ENCODE measurements around the gene IKBKE. TPM values are rescaled to one million over a fixed set of nuclear protein-coding genes. Genes with fewer than 3 reads are reported as not detected.

Gene IKBKE
- 3.3 to 8.4 TPM (median 6.6 TPM) in 5 replicates for total RNA-seq (2022; extraction: Qiagen RNA extraction; ENCODE audit: low read depth)

DNA sequence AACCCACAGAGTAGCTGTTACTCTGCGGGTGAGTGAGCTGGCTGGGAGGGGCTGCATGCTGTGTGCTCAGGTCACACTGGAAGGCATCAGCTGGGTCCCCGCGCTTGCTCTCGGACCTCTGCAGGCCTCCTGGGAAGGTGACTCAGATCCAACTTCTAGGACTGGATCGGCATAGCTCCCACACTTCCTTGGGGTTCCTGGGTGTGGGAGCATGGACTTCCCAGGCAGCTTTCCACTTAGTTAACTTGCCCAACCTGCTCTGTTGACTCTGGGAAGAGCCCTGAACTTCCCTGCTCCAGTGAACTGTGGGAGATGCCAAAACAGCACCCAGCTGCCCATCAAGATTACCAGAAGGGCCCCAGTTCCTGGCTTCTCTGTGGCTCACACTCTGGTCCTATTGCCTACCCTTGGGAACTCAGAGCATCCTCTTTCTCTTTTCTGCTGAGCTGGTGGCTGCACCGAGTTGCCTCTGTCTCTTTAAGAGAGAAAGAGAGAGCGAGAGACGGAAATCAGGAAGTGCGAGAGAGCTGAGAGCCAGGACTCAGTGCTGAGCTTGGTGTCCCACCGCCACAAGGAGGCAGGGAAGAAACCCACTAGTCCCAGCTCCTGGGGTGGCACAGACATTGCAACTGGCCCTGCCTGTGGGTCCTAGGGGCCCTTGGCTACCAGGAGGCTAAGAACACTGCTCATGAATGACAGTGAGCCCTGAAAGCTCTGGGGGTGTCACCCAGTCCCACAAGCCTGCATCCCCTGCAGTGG lies at the start of gene IKBKE:
Gene IKBKE (plus strand): TSS at position 544 of the 759 bp plus-strand sequence. CDS start 2,752 bp downstream, outside the sequence.

DNA sequence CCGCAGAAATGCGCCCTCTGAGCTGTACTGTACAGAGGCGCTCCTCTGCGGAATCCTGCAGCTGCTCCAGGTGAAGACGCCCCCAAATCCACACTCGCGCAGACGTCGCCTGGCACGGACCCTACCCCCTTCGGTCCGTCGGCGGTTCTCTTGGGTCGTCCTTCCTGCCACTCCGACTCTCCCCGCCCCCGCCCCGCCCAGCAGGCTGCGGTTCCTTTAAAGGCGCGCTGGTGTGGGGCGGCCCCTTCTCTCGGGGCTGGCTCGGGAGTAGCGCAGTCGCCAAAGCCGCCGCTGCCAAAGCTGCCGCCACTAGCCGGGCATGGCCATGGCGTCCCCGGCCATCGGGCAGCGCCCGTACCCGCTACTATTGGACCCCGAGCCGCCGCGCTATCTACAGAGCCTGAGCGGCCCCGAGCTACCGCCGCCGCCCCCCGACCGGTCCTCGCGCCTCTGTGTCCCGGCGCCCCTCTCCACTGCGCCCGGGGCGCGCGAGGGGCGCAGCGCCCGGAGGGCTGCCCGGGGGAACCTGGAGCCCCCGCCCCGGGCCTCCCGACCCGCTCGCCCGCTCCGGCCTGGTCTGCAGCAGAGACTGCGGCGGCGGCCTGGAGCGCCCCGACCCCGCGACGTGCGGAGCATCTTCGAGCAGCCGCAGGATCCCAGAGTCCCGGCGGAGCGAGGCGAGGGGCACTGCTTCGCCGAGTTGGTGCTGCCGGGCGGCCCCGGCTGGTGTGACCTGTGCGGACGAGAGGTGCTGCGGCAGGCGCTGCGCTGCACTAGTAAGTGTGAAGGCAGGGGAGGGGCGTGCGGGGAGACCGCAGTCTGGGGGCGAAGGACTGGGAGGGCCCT lies 37.2 kb downstream of the IKBKE start, which contains the start of gene RASSF5:
Gene RASSF5 (plus strand): TSS at position 248 of the 846 bp plus-strand sequence. CDS start 72 bp downstream, at position 320.

Other genes with a start within 250 kb of the IKBKE start
- gene RASSF5, start 37.1 kb downstream of the IKBKE start, total RNA-seq (2022; extraction: Qiagen RNA extraction; ENCODE audit: low read depth) = 0.87 to 1.6 TPM (median 0.95 TPM) in 5 replicates
- gene EIF2D, start 142.0 kb downstream of the IKBKE start, total RNA-seq (2022; extraction: Qiagen RNA extraction; ENCODE audit: low read depth) = 30.3 to 36.6 TPM (median 34.8 TPM) in 5 replicates
- gene DYRK3, start 165.1 kb downstream of the IKBKE start, total RNA-seq (2022; extraction: Qiagen RNA extraction; ENCODE audit: low read depth) = 8.1 to 10.1 TPM (median 9.3 TPM) in 5 replicates
- 58.7 to 81.1 TPM (median 72.4 TPM) in 5 replicates for gene MAPKAPK2, start 214.4 kb downstream of the IKBKE start, total RNA-seq (2022; extraction: Qiagen RNA extraction; ENCODE audit: low read depth)

Measured in A549 treated with ZK216348 at 1 μM for 4 hours (cell line).